Measurements from ENCODE around the gene MORC3. TPM values are rescaled to one million over a fixed set of nuclear protein-coding genes. Genes with fewer than 3 reads are reported as not detected.
A peak's percentile ranks its signal among the peaks of the same experiment; 100 is the strongest.

Gene MORC3
- total and polyA plus RNA-seq, 4 donors: 3.9 to 44.1 (median 14.1) TPM

GRCh38 chr21:36385233-36386030, 65.4 kb downstream of the MORC3 start, which contains the start of gene CHAF1B (continued):
- TF ChIP-seq REST (IDR thresholded peaks at IDR 0.05): no peak

- H3K27ac ChIP-seq (ENCODE audit: low read depth in 1 of 2, low read length in 2 of 2): no peak overlapping the region
These were observed 66.1 kb downstream of the MORC3 start for GRCh38 chr21:36386031-36386642.

GRCh38 chr21:36388096-36388495, 68.1 kb downstream of the MORC3 start:
- Histone ChIP-seq H3K9me3 (ENCODE audit: control insufficient read depth in 4 of 4, low read length in 3 of 4) (no peaks in the 10 kb centered on the region), H3K27me3 (ENCODE audit: control insufficient read depth in 4 of 4, insufficient read depth in 4 of 4, low read length in 3 of 4) (no peaks in the 10 kb centered on the region), H3K4me1 (ENCODE audit: control insufficient read depth in 4 of 4, insufficient read depth in 4 of 4, low read length in 3 of 4) (peaks cover 0 to 10% (median 3%) of the 10 kb centered on the region in 4 donors), H3K4me3 (ENCODE audit: low read depth in 1 of 3, low read length in 3 of 3) (no peak overlapping the region), H3K36me3 (ENCODE audit: control insufficient read depth in 4 of 4, insufficient read depth in 3 of 4, low read depth in 1 of 4, low read length in 3 of 4) (no peaks in the 10 kb centered on the region), H3K9ac (ENCODE audit: low read depth in 1 of 2, low read length in 2 of 2) (no peak overlapping the region), H3K27ac (ENCODE audit: low read depth in 1 of 2, low read length in 2 of 2) (no peak overlapping the region)
- TF ChIP-seq HNF4A (conservative IDR thresholded peaks at IDR 0.05): no peak
- TF ChIP-seq, protein P1, sequence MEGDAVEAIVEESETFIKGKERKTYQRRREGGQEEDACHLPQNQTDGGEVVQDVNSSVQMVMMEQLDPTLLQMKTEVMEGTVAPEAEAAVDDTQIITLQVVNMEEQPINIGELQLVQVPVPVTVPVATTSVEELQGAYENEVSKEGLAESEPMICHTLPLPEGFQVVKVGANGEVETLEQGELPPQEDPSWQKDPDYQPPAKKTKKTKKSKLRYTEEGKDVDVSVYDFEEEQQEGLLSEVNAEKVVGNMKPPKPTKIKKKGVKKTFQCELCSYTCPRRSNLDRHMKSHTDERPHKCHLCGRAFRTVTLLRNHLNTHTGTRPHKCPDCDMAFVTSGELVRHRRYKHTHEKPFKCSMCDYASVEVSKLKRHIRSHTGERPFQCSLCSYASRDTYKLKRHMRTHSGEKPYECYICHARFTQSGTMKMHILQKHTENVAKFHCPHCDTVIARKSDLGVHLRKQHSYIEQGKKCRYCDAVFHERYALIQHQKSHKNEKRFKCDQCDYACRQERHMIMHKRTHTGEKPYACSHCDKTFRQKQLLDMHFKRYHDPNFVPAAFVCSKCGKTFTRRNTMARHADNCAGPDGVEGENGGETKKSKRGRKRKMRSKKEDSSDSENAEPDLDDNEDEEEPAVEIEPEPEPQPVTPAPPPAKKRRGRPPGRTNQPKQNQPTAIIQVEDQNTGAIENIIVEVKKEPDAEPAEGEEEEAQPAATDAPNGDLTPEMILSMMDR (IDR thresholded peaks at IDR 0.05; ENCODE audit: low read depth, low read length, missing input control): no peak
- TF ChIP-seq YY1 (IDR thresholded peaks at IDR 0.05): no peak
- TF ChIP-seq EGR1 (IDR thresholded peaks at IDR 0.05; ENCODE audit: low read depth in 2 of 2): no peak
- no peak for TF ChIP-seq FOXA1 (IDR thresholded peaks at IDR 0.05)
- no peak for TF ChIP-seq ZBTB33 (IDR thresholded peaks at IDR 0.05)
- TF ChIP-seq SP1 (IDR thresholded peaks at IDR 0.05): no peak
- TF ChIP-seq TAF1 (conservative IDR thresholded peaks at IDR 0.05): no peak
- no peak for TF ChIP-seq JUND (IDR thresholded peaks at IDR 0.05)
- TF ChIP-seq RXRA (IDR thresholded peaks at IDR 0.05): no peak
- TF ChIP-seq ATF3 (IDR thresholded peaks at IDR 0.05): no peak
- no peak for TF ChIP-seq HNF4G (IDR thresholded peaks at IDR 0.05)
- no peak for TF ChIP-seq FOXA2 (IDR thresholded peaks at IDR 0.05)
- no peak for TF ChIP-seq REST (IDR thresholded peaks at IDR 0.05)
- TF ChIP-seq NR2F2 (IDR thresholded peaks at IDR 0.05): no peak
- TF ChIP-seq, protein P2, sequence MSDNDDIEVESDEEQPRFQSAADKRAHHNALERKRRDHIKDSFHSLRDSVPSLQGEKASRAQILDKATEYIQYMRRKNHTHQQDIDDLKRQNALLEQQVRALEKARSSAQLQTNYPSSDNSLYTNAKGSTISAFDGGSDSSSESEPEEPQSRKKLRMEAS (IDR thresholded peaks at IDR 0.05): no peak
- no peak for TF ChIP-seq GABPA (IDR thresholded peaks at IDR 0.05 in 1 of 2, conservative IDR thresholded peaks at IDR 0.05 in 1 of 2)
- TF ChIP-seq RAD21 (IDR thresholded peaks at IDR 0.05): no peak
- DNase-seq (ENCODE audit: low spot score): no peak
- 98% methylated on average over 6 of the region's 6 CpGs for WGBS

More at GRCh38 chr21:36386031-36386642, 66.1 kb downstream of the MORC3 start:
- DNase-seq (ENCODE audit: low spot score): no peak
- no peaks in the 10 kb centered on the region for H3K27me3 ChIP-seq (ENCODE audit: control insufficient read depth in 4 of 4, insufficient read depth in 4 of 4, low read length in 3 of 4)
- H3K36me3 ChIP-seq (ENCODE audit: control insufficient read depth in 4 of 4, insufficient read depth in 3 of 4, low read depth in 1 of 4, low read length in 3 of 4): peaks cover 0 to 1% (median 0%) of the 10 kb centered on the region in 4 donors
- no peak for TF ChIP-seq SP1 (IDR thresholded peaks at IDR 0.05)
- 85% methylated on average over 21 of the region's 21 CpGs for WGBS
- H3K4me3 ChIP-seq (ENCODE audit: low read depth in 1 of 3, low read length in 3 of 3): peak overlapping the region in 1 of 3 donors; percentile 89
- no peaks in the 10 kb centered on the region for H3K9me3 ChIP-seq (ENCODE audit: control insufficient read depth in 4 of 4, low read length in 3 of 4)
- H3K4me1 ChIP-seq (ENCODE audit: control insufficient read depth in 4 of 4, insufficient read depth in 4 of 4, low read length in 3 of 4): peaks cover 0 to 12% (median 3%) of the 10 kb centered on the region in 4 donors
- H3K9ac ChIP-seq (ENCODE audit: low read depth in 1 of 2, low read length in 2 of 2): no peak overlapping the region
